Esophagus muscularis mucosa (tissue), 3 donors: ENCODE measurements around the gene SYT17.

Source experiments
- CTCF ChIP-seq, 3 experiments: fragments of 200-600 bp in 2 of 3; fragments of 450-650 bp in 1 of 3; sonication (generic) in 2 of 3; IDR thresholded peaks; one replicate each; pipeline ENCODE4 v1.5.1; 2017 to 2019; ENCODE audit warnings: antibody characterized with exemption in 3 of 3, mild to moderate bottlenecking in 2 of 3, moderate library complexity in 1 of 3
- POLR2A ChIP-seq: fragments of 450-650 bp; IDR thresholded peaks from one replicate; pipeline ENCODE4 v1.6.1; 2017; ENCODE audit warnings: antibody characterized with exemption, moderate library complexity, mild to moderate bottlenecking, low read depth

GRCh38 chr16:19230575-19230974, 62.5 kb downstream of the SYT17 start:
- no peak for TF ChIP-seq POLR2A
- no peak for TF ChIP-seq CTCF (IDR thresholded peaks at IDR 0.05)
